CD4-positive, alpha-beta T cell (primary cell): ENCODE measurements around the gene LPCAT2. TPM values are rescaled to one million over a fixed set of nuclear protein-coding genes. Genes with fewer than 3 reads are reported as not detected.

Source experiments
- ATAC-seq: fragments of 200-7000 bp; cut with Tn5 transposase; one replicate; pipeline ENCODE4 v1.10.0; 2022; ENCODE audit warnings: mild to moderate bottlenecking; ENCODE audit not compliant: poor library complexity
- CTCF ChIA-PET: fragments of 350-600 bp; sonication (Branson Sonifier 250); formaldehyde crosslinking; loops from one replicate; lab custom pipeline; 2021; ENCODE audit warnings: antibody characterized with exemption, inconsistent platforms; lab: Charles Lee
- POLR2A ChIA-PET: fragments of 350-600 bp; sonication (Branson Sonifier 250); formaldehyde crosslinking; loops from one replicate; lab custom pipeline; 2021; ENCODE audit warnings: antibody characterized with exemption, inconsistent platforms; lab: Charles Lee
- DNase-seq, 14 experiments: peaks; one replicate each; pipeline ENCODE4 v3.0.0-alpha.2; 2013 to 2020; ENCODE audit warnings: mixed read lengths in 2 of 14
- H3K27ac ChIP-seq, 2 donors: one replicate each; pipeline versions ENCODE4 v1.5.1 to v1.7.0; 2013; ENCODE audit warnings: low read length in 2 of 2, low read depth in 1 of 2, mild to moderate bottlenecking in 1 of 2
- H3K27me3 ChIP-seq, 2 experiments: 1 replicate in 1 of 2; 2 replicates in 1 of 2; pipeline versions ENCODE4 v1.6.1 to v1.7.0; 2013; ENCODE audit warnings: low read length in 2 of 2, control low read depth in 1 of 2, mild to moderate bottlenecking in 1 of 2, moderate library complexity in 1 of 2; ENCODE audit not compliant: insufficient read depth in 2 of 2, control insufficient read depth in 1 of 2
- H3K36me3 ChIP-seq: one replicate; pipeline ENCODE4 v1.6.1; 2013; ENCODE audit warnings: low read length, control low read depth; ENCODE audit not compliant: insufficient read depth
- H3K4me1 ChIP-seq: one replicate; pipeline ENCODE4 v1.6.1; 2013; ENCODE audit warnings: low read length, control low read depth; ENCODE audit not compliant: insufficient read depth
- H3K4me3 ChIP-seq: one replicate; pipeline ENCODE4 v1.5.1; 2013; ENCODE audit warnings: mild to moderate bottlenecking, low read length, moderate library complexity
- H3K9me3 ChIP-seq, 2 experiments: 1 replicate in 1 of 2; 2 replicates in 1 of 2; pipeline versions ENCODE4 v1.6.1 to v1.7.0; 2013; ENCODE audit warnings: low read length in 2 of 2, mild to moderate bottlenecking in 2 of 2, control low read depth in 1 of 2, moderate library complexity in 1 of 2; ENCODE audit not compliant: control insufficient read depth in 1 of 2, insufficient read depth in 1 of 2
- H3K27ac Mint-ChIP-seq: one replicate; pipeline ENCODE4 v1.8.0; 2020; ENCODE audit warnings: mixed read lengths
- H3K27me3 Mint-ChIP-seq: one replicate; pipeline ENCODE4 v1.8.0; 2021; ENCODE audit warnings: mixed read lengths
- H3K36me3 Mint-ChIP-seq: one replicate; pipeline ENCODE4 v1.8.0; 2021; ENCODE audit warnings: low read depth, mixed read lengths
- H3K4me1 Mint-ChIP-seq: one replicate; pipeline ENCODE4 v1.8.0; 2021; ENCODE audit warnings: low read depth, mixed read lengths
- H3K4me3 Mint-ChIP-seq: one replicate; pipeline ENCODE4 v1.8.0; 2020; ENCODE audit warnings: mild to moderate bottlenecking, mixed read lengths
- H3K9me3 Mint-ChIP-seq: one replicate; pipeline ENCODE4 v1.8.0; 2020; ENCODE audit warnings: mixed read lengths
- CTCF ChIP-seq: fragments of 200-600 bp; IDR thresholded peaks from one replicate; pipeline ENCODE4 v1.8.0; 2022; ENCODE audit warnings: antibody characterized with exemption, mild to moderate bottlenecking
- intact Hi-C, 2 experiments: fragments of 100-400 bp; cut with DNase I in 1 of 2; cut with micrococcal nuclease in 1 of 2; formaldehyde crosslinking; loops; one replicate each; pipeline versions ENCODE4 v1.15.1 to v1.9.0; 2023 to 2025; cut with DNase I, micrococcal nuclease
- total RNA-seq, 174 experiments: library from RNA in 2 of 174; stranded (reverse) in 2 of 174; gene quantifications; one replicate each; pipeline ENCODE4 v1.2.3 and lab custom pipeline; 2021 to 2026

The LPCAT2 gene
- total RNA-seq, 2 experiments from 2014 or later = 0.22 to 0.36 TPM

GRCh38 chr16:55539488-55539887, 30.6 kb downstream of the LPCAT2 start:
- ChIA-PET CTCF (no interaction called here), POLR2A (no interaction called here)
- H3K4me1 ChIP-seq = no peaks in the 10 kb centered on the region
- peaks cover 3% of the 10 kb centered on the region for H3K27me3 Mint-ChIP-seq
- no peak overlapping the region for H3K27ac ChIP-seq
- no peaks in the 10 kb centered on the region for H3K9me3 ChIP-seq
- ATAC-seq (no peak), DNase-seq (no peak)
- no peaks in the 10 kb centered on the region for H3K9me3 Mint-ChIP-seq
- no peaks in the 10 kb centered on the region for H3K36me3 ChIP-seq
- no peak overlapping the region for H3K4me3 ChIP-seq
- no peak overlapping the region for H3K4me3 Mint-ChIP-seq
- no peaks in the 10 kb centered on the region for H3K27me3 ChIP-seq
- no peaks in the 10 kb centered on the region for H3K4me1 Mint-ChIP-seq
- no peak for TF ChIP-seq CTCF
- H3K36me3 Mint-ChIP-seq = no peaks in the 10 kb centered on the region
- H3K27ac Mint-ChIP-seq = no peak overlapping the region
- intact Hi-C loops = no loop called here

- Mint-ChIP-seq H3K9me3 (no peaks in the 10 kb centered on the region), H3K4me1 (no peaks in the 10 kb centered on the region), H3K27me3 (no peaks in the 10 kb centered on the region), H3K4me3 (no peak overlapping the region), H3K27ac (no peak overlapping the region), H3K36me3 (no peaks in the 10 kb centered on the region)
- Histone ChIP-seq H3K4me3 (no peak overlapping the region), H3K4me1 (no peaks in the 10 kb centered on the region), H3K9me3 (no peaks in the 10 kb centered on the region), H3K36me3 (no peaks in the 10 kb centered on the region), H3K27ac (no peak overlapping the region), H3K27me3 (no peaks in the 10 kb centered on the region)
- intact Hi-C loops = no loop called here
- POLR2A ChIA-PET = no interaction called here
- no peak for TF ChIP-seq CTCF
- CTCF ChIA-PET = no interaction called here
- DNase-seq (no peak), ATAC-seq (no peak)
Observed at GRCh38 chr16:55540221-55540620, 31.3 kb downstream of the LPCAT2 start.

GRCh38 chr16:55542459-55543082, 33.7 kb downstream of the LPCAT2 start:
- Histone ChIP-seq H3K36me3 (no peaks in the 10 kb centered on the region), H3K4me1 (no peaks in the 10 kb centered on the region), H3K27me3 (no peaks in the 10 kb centered on the region), H3K4me3 (no peak overlapping the region), H3K27ac (no peak overlapping the region), H3K9me3 (no peaks in the 10 kb centered on the region)
- Mint-ChIP-seq H3K36me3 (no peaks in the 10 kb centered on the region), H3K27ac (no peak overlapping the region), H3K9me3 (no peaks in the 10 kb centered on the region), H3K4me3 (no peak overlapping the region), H3K27me3 (no peaks in the 10 kb centered on the region), H3K4me1 (no peaks in the 10 kb centered on the region)
- DNase-seq = peak in 1 of 14 experiments; percentile 2
- CTCF ChIA-PET = no interaction called here
- no peak for TF ChIP-seq CTCF
- POLR2A ChIA-PET = no interaction called here
- ATAC-seq = no peak
- intact Hi-C loops = no loop called here
